GM23248 (cell line): Measurements from ENCODE around the gene THSD7A. TPM values are rescaled to one million over a fixed set of nuclear protein-coding genes. Genes with fewer than 3 reads are reported as not detected.

Experiments used
- DNase-seq: peaks from one replicate; pipeline ENCODE4 v3.0.0-alpha.2; 2015
- H2AFZ ChIP-seq: fragments of 200-600 bp; sonication (generic); 2 replicates; pipeline ENCODE4 v1.6.1; 2016; ENCODE audit warnings: antibody characterized with exemption
- H3F3A ChIP-seq: fragments of 200-600 bp; sonication (generic); 2 replicates; pipeline ENCODE4 v1.6.1; 2016; ENCODE audit warnings: mild to moderate bottlenecking, antibody characterized with exemption, mixed run types; ENCODE audit not compliant: insufficient read depth
- H3K27ac ChIP-seq: fragments of 200-600 bp; sonication (generic); 2 replicates; pipeline ENCODE4 v1.5.1; 2016; ENCODE audit warnings: mild to moderate bottlenecking
- H3K27me3 ChIP-seq: fragments of 200-600 bp; sonication (generic); replicated peaks from 2 replicates; pipeline ENCODE4 v1.6.1; 2016; ENCODE audit warnings: mild to moderate bottlenecking; ENCODE audit not compliant: insufficient read depth
- H3K36me3 ChIP-seq: fragments of 200-600 bp; sonication (generic); 2 replicates; pipeline ENCODE4 v1.6.1; 2016; ENCODE audit warnings: low read depth, mild to moderate bottlenecking
- H3K4me1 ChIP-seq: fragments of 200-600 bp; sonication (generic); 2 replicates; pipeline ENCODE4 v1.6.1; 2016; ENCODE audit warnings: mild to moderate bottlenecking; ENCODE audit not compliant: insufficient read depth
- H3K4me2 ChIP-seq: fragments of 200-600 bp; sonication (generic); one replicate; pipeline ENCODE4 v1.6.1; 2016; ENCODE audit warnings: mild to moderate bottlenecking; ENCODE audit not compliant: unreplicated experiment
- H3K4me3 ChIP-seq: fragments of 200-600 bp; sonication (generic); 2 replicates; pipeline ENCODE4 v1.5.1; 2016; ENCODE audit warnings: mild to moderate bottlenecking
- H3K79me2 ChIP-seq: fragments of 200-600 bp; sonication (generic); 2 replicates; pipeline ENCODE4 v1.6.1; 2016; ENCODE audit warnings: mild to moderate bottlenecking; ENCODE audit not compliant: insufficient read depth
- H3K9ac ChIP-seq: fragments of 200-600 bp; sonication (generic); 2 replicates; pipeline ENCODE4 v1.6.1; 2016; ENCODE audit warnings: mild to moderate bottlenecking
- H3K9me2 ChIP-seq: fragments of 200-600 bp; sonication (generic); 2 replicates; pipeline ENCODE4 v1.6.1; 2016; ENCODE audit warnings: mixed run types, mild to moderate bottlenecking, moderate library complexity; ENCODE audit not compliant: insufficient read depth
- H3K9me3 ChIP-seq: fragments of 200-600 bp; sonication (generic); one replicate; pipeline ENCODE4 v1.6.1; 2017; ENCODE audit warnings: low read depth
- H4K20me1 ChIP-seq: fragments of 200-600 bp; sonication (generic); 2 replicates; pipeline ENCODE4 v1.6.0; 2016; ENCODE audit not compliant: insufficient read depth
- EZH2 ChIP-seq: fragments of 200-600 bp; sonication (generic); IDR thresholded peaks from 2 replicates; pipeline ENCODE4 v1.6.1; 2018; ENCODE audit warnings: antibody characterized with exemption, mild to moderate bottlenecking; ENCODE audit not compliant: insufficient read depth, poor library complexity, severe bottlenecking
- EZH2phosphoT487 ChIP-seq: fragments of 200-600 bp; sonication (generic); IDR thresholded peaks from 2 replicates; pipeline ENCODE4 v1.6.1; 2018; ENCODE audit warnings: antibody characterized with exemption, moderate library complexity, mild to moderate bottlenecking, low read depth; ENCODE audit not compliant: insufficient read depth
- WGBS, 2 experiments: methylation state at CpG; one replicate each; pipeline ENCODE4 v1.1.6; 2015 to 2017; ENCODE audit warnings: low lambda C conversion rate in 2 of 2, low coverage in 1 of 2; ENCODE audit errors: missing lambda C conversion rate in 2 of 2; 5-methylcytosine and 5-hydroxymethylcytosine counted together
- in situ Hi-C: fragments of 300-500 bp; cut with MboI; formaldehyde crosslinking; loops from 2 replicates; pipeline ENCODE4 v1.15.0; 2020
- polyA plus RNA-seq: library from polyadenylated mRNA; unstranded; fragments of >200 nt; fragmentation: Nextera tagmentation; extraction: Ambion mirVana; gene quantifications from 2 replicates; pipeline ENCODE4 v1.2.1, GENCODE V29; 2016
- total RNA-seq: library from RNA; depleted of rRNA; stranded (reverse); fragments of >200 nt; shearing (Covaris generic); gene quantifications from 2 replicates; pipeline ENCODE4 v1.2.3, GENCODE V29; 2014

The THSD7A gene
- total and polyA plus RNA-seq, 2 experiments from 2014 or later, result not detected

DNA sequence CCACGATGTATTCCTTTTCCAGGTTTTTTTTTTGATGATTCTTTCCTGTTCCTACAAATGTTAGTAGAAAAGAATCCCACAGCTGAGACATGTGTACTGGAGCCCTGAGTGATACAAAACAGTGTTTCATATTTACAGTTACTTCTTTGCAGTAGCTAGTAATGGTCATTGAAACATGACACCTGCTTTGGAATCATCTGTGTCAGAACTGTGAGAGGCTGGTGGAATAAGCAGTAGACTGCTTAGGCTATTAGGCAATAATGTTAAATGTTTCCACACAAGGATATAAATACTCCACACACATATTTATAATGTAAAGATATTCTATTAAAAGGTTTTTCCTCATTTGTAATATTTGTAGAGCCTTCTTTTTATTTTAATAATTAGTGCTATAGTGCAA lies 394.0 kb downstream of the THSD7A start:
- no peak overlapping the region for H3K4me3 ChIP-seq
- H3F3A ChIP-seq, result no peaks in the 10 kb centered on the region
- peak; percentile 34 for DNase-seq
- 83 to 89% methylated on average over 1 of the region's 1 CpG for WGBS, 2 experiments
- H3K4me2 ChIP-seq, result no peak overlapping the region
- no peaks in the 10 kb centered on the region for H3K79me2 ChIP-seq
- no peak for TF ChIP-seq EZH2phosphoT487
- TF ChIP-seq EZH2, result no peak
- no peaks in the 10 kb centered on the region for H4K20me1 ChIP-seq
- H3K27ac ChIP-seq, result no peak overlapping the region
- no peaks in the 10 kb centered on the region for H3K9me3 ChIP-seq
- H3K9me2 ChIP-seq, result no peaks in the 10 kb centered on the region
- H3K27me3 ChIP-seq, result no peaks in the 10 kb centered on the region
- H3K36me3 ChIP-seq, result no peaks in the 10 kb centered on the region
- no peak overlapping the region for H2AFZ ChIP-seq
- peaks cover 12% of the 10 kb centered on the region for H3K4me1 ChIP-seq
- in situ Hi-C loops, result loop anchor here (25.0 kb wide), 1 partner anchor 874 kb away; no protein-coding TSS in a partner anchor
- no peak overlapping the region for H3K9ac ChIP-seq

DNA sequence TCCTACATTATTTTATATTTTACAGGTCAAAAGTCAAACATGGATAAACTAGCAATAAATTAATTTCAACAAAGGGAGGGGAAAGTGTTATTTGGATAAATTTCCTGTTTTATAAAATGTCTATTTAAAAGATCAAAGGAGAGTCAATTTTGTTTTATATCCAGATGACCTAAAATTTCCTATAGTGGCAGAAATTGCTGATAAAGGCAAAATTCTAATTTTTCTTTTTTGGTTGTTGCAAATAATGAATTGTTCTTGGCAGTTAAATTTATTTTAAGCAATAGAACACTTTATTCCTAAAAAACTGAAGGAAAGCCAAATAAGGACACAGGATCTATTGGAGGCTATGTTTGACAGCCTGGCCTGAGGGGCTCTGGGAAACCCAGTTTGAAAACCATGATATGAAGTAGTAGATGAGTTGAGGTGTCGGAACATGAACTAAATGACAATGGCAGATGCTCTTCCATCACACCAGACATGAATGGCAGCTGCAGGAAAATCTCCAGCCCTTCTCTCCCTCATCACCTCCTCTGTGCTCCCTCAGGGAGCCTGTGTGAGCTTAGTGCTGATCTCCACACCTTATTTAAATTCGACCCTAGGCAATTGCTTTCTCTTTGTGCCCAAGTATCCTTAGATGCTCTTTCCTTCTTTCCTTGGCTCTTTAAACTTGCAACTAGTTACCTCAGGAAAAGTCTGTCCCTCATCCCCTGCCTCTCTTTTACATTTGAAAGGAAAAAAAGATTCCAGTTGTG lies 395.0 kb downstream of the THSD7A start:
- H3K27me3 ChIP-seq, result no peaks in the 10 kb centered on the region
- TF ChIP-seq EZH2phosphoT487 (no peak), EZH2 (no peak)
- H3K9ac ChIP-seq, result no peak overlapping the region
- no peak overlapping the region for H2AFZ ChIP-seq
- peaks cover 12% of the 10 kb centered on the region for H3K4me1 ChIP-seq
- no peaks in the 10 kb centered on the region for H3F3A ChIP-seq
- no peak overlapping the region for H3K4me3 ChIP-seq
- WGBS, 2 experiments, result 72 to 73% methylated on average over 2 of the region's 2 CpGs
- DNase-seq, result no peak
- no peaks in the 10 kb centered on the region for H3K79me2 ChIP-seq
- no peak overlapping the region for H3K27ac ChIP-seq
- no peaks in the 10 kb centered on the region for H3K36me3 ChIP-seq
- no peaks in the 10 kb centered on the region for H3K9me2 ChIP-seq
- in situ Hi-C loops, result loop anchor here (25.0 kb wide), 1 partner anchor 875 kb away; no protein-coding TSS in a partner anchor
- H3K4me2 ChIP-seq, result no peak overlapping the region
- no peaks in the 10 kb centered on the region for H4K20me1 ChIP-seq
- H3K9me3 ChIP-seq, result no peaks in the 10 kb centered on the region

DNA sequence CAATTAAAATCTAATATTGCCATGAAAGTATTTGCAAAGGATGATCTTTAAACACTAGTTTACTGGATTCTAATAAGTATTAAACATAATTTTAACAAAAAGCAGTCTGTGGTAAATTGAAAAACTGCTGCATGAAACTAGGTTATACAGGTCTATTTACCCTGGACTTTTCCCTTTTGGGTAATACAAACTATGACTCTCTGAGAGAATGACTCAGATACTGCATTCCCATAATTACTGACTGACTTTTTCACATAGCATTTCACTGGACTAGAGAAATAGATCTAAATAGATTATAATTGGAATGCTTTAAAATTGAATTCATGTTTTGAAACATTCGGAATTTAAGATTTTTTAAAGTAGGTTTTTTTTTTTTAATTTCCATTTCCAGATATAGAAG lies 395.7 kb downstream of the THSD7A start:
- 5 to 6% methylated on average over 1 of the region's 1 CpG for WGBS, 2 experiments
- H3K4me2 ChIP-seq, result no peak overlapping the region

DNA sequence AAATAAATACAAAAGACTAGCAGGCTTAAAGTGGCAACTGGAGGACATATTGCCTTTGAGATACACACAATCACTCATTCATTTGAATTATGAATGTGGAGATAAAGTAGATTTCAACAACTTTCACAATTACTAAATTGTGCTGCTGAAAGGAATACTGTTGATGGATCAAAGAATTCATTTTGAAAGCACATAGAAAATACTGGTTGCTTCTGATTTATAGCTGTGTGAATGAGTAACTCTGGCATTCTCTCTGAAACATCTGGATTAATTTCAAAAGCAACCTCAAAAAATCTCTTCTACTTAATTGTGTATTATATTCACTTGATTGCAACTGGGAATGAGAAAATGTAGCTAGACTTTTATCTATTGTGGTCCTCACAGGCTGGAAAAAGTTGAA lies 397.6 kb downstream of the THSD7A start:
- TF ChIP-seq EZH2 (no peak), EZH2phosphoT487 (no peak)
- Histone ChIP-seq H3K4me2 (no peak overlapping the region), H2AFZ (no peak overlapping the region), H3K9ac (no peak overlapping the region), H3F3A (no peaks in the 10 kb centered on the region), H3K79me2 (no peaks in the 10 kb centered on the region), H3K4me1 (peaks cover 12% of the 10 kb centered on the region), H3K4me3 (no peak overlapping the region), H3K9me2 (no peaks in the 10 kb centered on the region), H3K27ac (no peak overlapping the region), H3K36me3 (no peaks in the 10 kb centered on the region), H4K20me1 (no peaks in the 10 kb centered on the region), H3K9me3 (no peaks in the 10 kb centered on the region), H3K27me3 (no peaks in the 10 kb centered on the region)
- DNase-seq, result peak; percentile 9
- in situ Hi-C loops, result loop anchor here (25.0 kb wide), 1 partner anchor 878 kb away; no protein-coding TSS in a partner anchor

More for the DNA sequence above, 395.7 kb downstream of the THSD7A start:
- Histone ChIP-seq H3F3A (no peaks in the 10 kb centered on the region), H3K4me3 (no peak overlapping the region), H3K4me1 (peaks cover 12% of the 10 kb centered on the region), H3K9ac (no peak overlapping the region), H2AFZ (no peak overlapping the region), H3K9me2 (no peaks in the 10 kb centered on the region), H3K27ac (no peak overlapping the region), H4K20me1 (no peaks in the 10 kb centered on the region), H3K27me3 (no peaks in the 10 kb centered on the region), H3K36me3 (no peaks in the 10 kb centered on the region), H3K9me3 (no peaks in the 10 kb centered on the region), H3K79me2 (no peaks in the 10 kb centered on the region)
- in situ Hi-C loops, result loop anchor here (25.0 kb wide), 1 partner anchor 876 kb away; no protein-coding TSS in a partner anchor
- TF ChIP-seq EZH2 (no peak), EZH2phosphoT487 (no peak)
- peak; percentile 62 for DNase-seq
